Caco-2 (cell line): ENCODE measurements around the gene NUFIP2. TPM values are rescaled to one million over a fixed set of nuclear protein-coding genes. Genes with fewer than 3 reads are reported as not detected.
"Not testable (repeated sequence)": the region's sequence is repeated elsewhere in the genome, so short reads cannot be mapped to it uniquely, and the experiment has no call there.

ENCODE experiments used
- BruUV-seq: library from RNA; stranded (reverse); fragments of 400-500 nt; replicated peaks from 2 replicates; lab custom pipeline; 2021; lab: Mats Ljungman, UMichigan
- CTCF ChIA-PET: fragments of 300-600 bp; sonication (Branson Sonifier 250); formaldehyde crosslinking; loops from one replicate; lab custom pipeline; 2022; ENCODE audit warnings: antibody characterized with exemption; lab: Charles Lee
- POLR2A ChIA-PET: fragments of 300-600 bp; sonication (Branson Sonifier 250); formaldehyde crosslinking; loops from one replicate; lab custom pipeline; 2022; ENCODE audit warnings: antibody characterized with exemption; lab: Charles Lee
- DNase-seq, 2 experiments: peaks; one replicate each; pipeline versions ENCODE4 v3.0.0 to v3.0.0-alpha.2; 2020 to 2022
- H3K27me3 ChIP-seq: replicated peaks from 2 replicates; pipeline ENCODE4 v1.6.0; 2011; ENCODE audit warnings: low read length; ENCODE audit not compliant: control insufficient read depth, insufficient read depth
- H3K36me3 ChIP-seq: 2 replicates; pipeline ENCODE4 v1.5.1; 2011; ENCODE audit warnings: low read length; ENCODE audit not compliant: control insufficient read depth, insufficient read depth
- H3K4me1 ChIP-seq: fragments of 250-450 bp; sonication (Bioruptor Pico); 2 replicates; pipeline ENCODE4 v1.5.1; 2020; ENCODE audit warnings: mild to moderate bottlenecking
- H3K4me3 ChIP-seq: 2 replicates; pipeline ENCODE4 v1.5.1; 2011; ENCODE audit warnings: low read depth, mild to moderate bottlenecking, control low read depth, low read length
- H3K9me3 ChIP-seq: fragments of 250-450 bp; sonication (Bioruptor Pico); 2 replicates; pipeline ENCODE4 v1.5.1; 2020; ENCODE audit warnings: mild to moderate bottlenecking, moderate library complexity
- H3K27ac Mint-ChIP-seq: one replicate; pipeline ENCODE4 v1.8.0; 2022; ENCODE audit warnings: mixed read lengths; ENCODE audit not compliant: unreplicated experiment
- H3K27me3 Mint-ChIP-seq: one replicate; pipeline ENCODE4 v1.8.0; 2022; ENCODE audit warnings: mixed read lengths; ENCODE audit not compliant: insufficient read depth, unreplicated experiment
- H3K36me3 Mint-ChIP-seq: one replicate; pipeline ENCODE4 v1.8.0; 2022; ENCODE audit warnings: mild to moderate bottlenecking, mixed read lengths; ENCODE audit not compliant: insufficient read depth, unreplicated experiment
- H3K4me1 Mint-ChIP-seq: one replicate; pipeline ENCODE4 v1.8.0; 2022; ENCODE audit warnings: low read depth, mixed read lengths; ENCODE audit not compliant: unreplicated experiment
- H3K4me3 Mint-ChIP-seq: one replicate; pipeline ENCODE4 v1.8.0; 2022; ENCODE audit warnings: mild to moderate bottlenecking, moderate library complexity, mixed read lengths; ENCODE audit not compliant: unreplicated experiment
- H3K9me3 Mint-ChIP-seq: one replicate; pipeline ENCODE4 v1.8.0; 2022; ENCODE audit warnings: mixed read lengths; ENCODE audit not compliant: unreplicated experiment
- CTCF ChIP-seq, 2 experiments: fragments of 200-600 bp in 1 of 2; IDR thresholded peaks; 1 replicate in 1 of 2; 2 replicates in 1 of 2; pipeline versions ENCODE4 v1.5.1 to v1.8.0; 2011 to 2022; ENCODE audit warnings: antibody characterized with exemption in 1 of 2, control low read depth in 1 of 2, inconsistent platforms in 1 of 2, low read depth in 1 of 2, low read length in 1 of 2, mild to moderate bottlenecking in 1 of 2, moderate library complexity in 1 of 2; ENCODE audit not compliant: insufficient read depth in 1 of 2, severe bottlenecking in 1 of 2, unreplicated experiment in 1 of 2
- intact Hi-C: fragments of 100-400 bp; cut with micrococcal nuclease; formaldehyde crosslinking; loops from one replicate; pipeline ENCODE4 v1.10.0; 2022; ENCODE audit not compliant: unreplicated experiment
- total RNA-seq: library from RNA; stranded (reverse); gene quantifications from 2 replicates; pipeline ENCODE4 v1.2.3, GENCODE V29; 2022

Gene NUFIP2
- total RNA-seq, 1 experiment from 2014 or later, result 114 TPM

GRCh38 chr17:29237476-29238132 is 56.3 kb downstream of the NUFIP2 start:
- Mint-ChIP-seq H3K36me3 (no peaks in the 10 kb centered on the region), H3K4me1 (peaks cover 7% of the 10 kb centered on the region), H3K9me3 (no peaks in the 10 kb centered on the region), H3K27ac (no peak overlapping the region), H3K4me3 (no peak overlapping the region), H3K27me3 (no peaks in the 10 kb centered on the region)
- no TSS peak for BruUV-seq
- H3K27me3 ChIP-seq, result no peaks in the 10 kb centered on the region
- ChIA-PET CTCF (no interaction called here), POLR2A (no interaction called here)
- no peaks in the 10 kb centered on the region for H3K36me3 ChIP-seq
- no peaks in the 10 kb centered on the region for H3K4me1 ChIP-seq
- no peak for TF ChIP-seq CTCF (IDR thresholded peaks at IDR 0.05; ENCODE audit: insufficient read depth in 1 of 2, low read depth in 1 of 2, low read length in 1 of 2, severe bottlenecking in 1 of 2, unreplicated experiment in 1 of 2)
- no peak overlapping the region for H3K4me3 ChIP-seq
- DNase-seq, result peak in 1 of 2 experiments; percentile 38
- intact Hi-C loops, result no loop called here
- no peaks in the 10 kb centered on the region for H3K9me3 ChIP-seq

GRCh38 chr17:29235904-29236303 is 58.0 kb downstream of the NUFIP2 start:
- H3K4me3 Mint-ChIP-seq, result no peak overlapping the region
- DNase-seq, result no peak
- no peaks in the 10 kb centered on the region for H3K36me3 ChIP-seq
- H3K36me3 Mint-ChIP-seq, result no peaks in the 10 kb centered on the region
- H3K27ac Mint-ChIP-seq, result no peak overlapping the region
- CTCF ChIA-PET, result interaction anchor here (0.6 kb wide), 1 partner anchor 56 kb away, joined by 3 read pairs; the partner anchor contains the start of gene MYO18A
- H3K4me1 ChIP-seq, result no peaks in the 10 kb centered on the region
- no peak for TF ChIP-seq CTCF (IDR thresholded peaks at IDR 0.05; ENCODE audit: insufficient read depth in 1 of 2, low read depth in 1 of 2, low read length in 1 of 2, severe bottlenecking in 1 of 2, unreplicated experiment in 1 of 2)
- no TSS peak for BruUV-seq
- H3K4me3 ChIP-seq, result no peak overlapping the region
- intact Hi-C loops, result no loop called here
- H3K9me3 Mint-ChIP-seq, result no peaks in the 10 kb centered on the region
- H3K27me3 Mint-ChIP-seq, result no peaks in the 10 kb centered on the region
- no peaks in the 10 kb centered on the region for H3K9me3 ChIP-seq
- H3K4me1 Mint-ChIP-seq, result peaks cover 7% of the 10 kb centered on the region
- no peaks in the 10 kb centered on the region for H3K27me3 ChIP-seq
- POLR2A ChIA-PET, result no interaction called here

- CTCF ChIA-PET, H3K27me3 ChIP-seq, H3K9me3 ChIP-seq, H3K4me1 Mint-ChIP-seq, H3K27me3 Mint-ChIP-seq, H3K4me3 Mint-ChIP-seq, H3K9me3 Mint-ChIP-seq, H3K36me3 Mint-ChIP-seq, BruUV-seq, H3K36me3 ChIP-seq, H3K27ac Mint-ChIP-seq, POLR2A ChIA-PET, H3K4me1 ChIP-seq, intact Hi-C loops, DNase-seq, H3K4me3 ChIP-seq: not testable (repeated sequence)
Observed at GRCh38 chr17:29234972-29235371, 59.0 kb downstream of the NUFIP2 start.
